ENCODE results near the gene APBA2. TPM values are rescaled to one million over a fixed set of nuclear protein-coding genes. Genes with fewer than 3 reads are reported as not detected.
"Not testable (repeated sequence)": the region's sequence is repeated elsewhere in the genome, so short reads cannot be mapped to it uniquely, and the experiment has no call there.

APBA2 gene
- total RNA-seq, 1 donor from 2014 or later, result 19.6 TPM

GRCh38 chr15:29162411-29162810 lies 276.6 kb downstream of the APBA2 start:
- Histone ChIP-seq H3K27me3 (no peaks in the 10 kb centered on the region), H3K4me1 (no peaks in the 10 kb centered on the region), H3K4me3 (no peak overlapping the region), H3K36me3 (no peaks in the 10 kb centered on the region), H3K9me3 (no peaks in the 10 kb centered on the region), H3K27ac (no peak overlapping the region)
- DNase-seq (ENCODE audit: extremely low spot score in 2 of 2), result no peak
- intact Hi-C loops (cut with DNase I), result no loop called here
- no peak for TF ChIP-seq CTCF (IDR thresholded peaks at IDR 0.05)
- TF ChIP-seq POLR2A (IDR thresholded peaks at IDR 0.05), result no peak
- TF ChIP-seq POLR2AphosphoS5 (IDR thresholded peaks at IDR 0.05; ENCODE audit: insufficient read depth in 1 of 2, low read depth in 1 of 2), result no peak

GRCh38 chr15:29167122-29167521 lies 281.3 kb downstream of the APBA2 start:
- intact Hi-C loops (cut with DNase I); DNase-seq (ENCODE audit: extremely low spot score in 2 of 2); H3K4me3 ChIP-seq: not testable (repeated sequence)

More at GRCh38 chr15:29167122-29167521, 281.3 kb downstream of the APBA2 start:
- H3K27ac ChIP-seq, H3K9me3 ChIP-seq, H3K4me1 ChIP-seq, H3K27me3 ChIP-seq, H3K36me3 ChIP-seq: not testable (repeated sequence)

Other genes starting within 250 kb of the APBA2 start
- gene GOLGA8M, start 173.6 kb upstream of the APBA2 start, total RNA-seq, result 10.8 TPM
- not detected for gene GOLGA6L7, start 37.3 kb upstream of the APBA2 start, total RNA-seq